MV-4-11 (cell line): ENCODE results near the gene NEK5.
"Not testable (repeated sequence)": the region's sequence is repeated elsewhere in the genome, so short reads cannot be mapped to it uniquely, and the experiment has no call there.

ENCODE experiments used
- DNase-seq: peaks from one replicate; lab custom pipeline; 2025; lab: John Stamatoyannopoulos, UW

Gene NEK5

DNA sequence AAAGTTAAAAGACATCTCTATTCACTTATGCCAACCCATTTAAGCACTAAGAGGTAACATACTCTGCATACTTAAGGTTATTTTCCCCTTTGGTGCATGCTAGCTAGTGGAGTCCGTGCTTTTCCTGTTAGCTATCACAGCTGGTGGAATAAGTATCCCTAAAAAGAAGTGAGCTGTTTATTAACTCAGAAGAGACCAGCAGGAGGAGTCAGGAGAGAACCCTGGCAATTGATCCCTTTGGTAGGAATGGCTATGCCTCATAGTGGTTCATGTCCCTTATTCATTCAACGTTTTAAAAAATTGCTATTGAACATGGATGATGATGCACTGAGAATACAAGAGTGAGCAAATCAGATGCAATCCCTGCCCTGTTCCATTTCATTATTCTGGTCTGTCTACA, 12.4 kb upstream of the NEK5 start:
- DNase-seq, result no peak

DNA sequence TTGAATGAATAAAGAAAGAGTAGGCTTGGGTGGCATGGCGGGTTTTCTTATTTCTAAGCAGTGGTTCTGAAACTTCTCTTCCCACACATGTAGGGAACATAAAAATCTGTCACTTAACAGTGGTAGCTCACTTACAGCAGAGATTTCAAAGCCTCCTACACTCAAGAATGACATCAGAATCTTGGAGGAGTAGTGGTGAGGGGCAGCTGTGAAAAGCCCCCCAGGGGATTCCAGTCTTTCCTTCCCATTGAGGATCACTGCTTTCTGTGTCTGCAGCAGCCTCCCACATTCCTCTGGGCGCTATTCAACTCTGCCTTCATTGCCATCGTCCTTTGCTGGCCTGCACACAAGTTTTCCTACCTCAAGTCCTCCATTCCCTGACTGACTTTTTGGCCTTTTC, 8.6 kb upstream of the NEK5 start:
- DNase-seq, result no peak

GRCh38 chr13:52136763-52137162, 7.9 kb upstream of the NEK5 start:
- DNase-seq, result no peak

- no peak for DNase-seq
Measured at GRCh38 chr13:52130641-52131040, 1.8 kb upstream of the NEK5 start.

DNA sequence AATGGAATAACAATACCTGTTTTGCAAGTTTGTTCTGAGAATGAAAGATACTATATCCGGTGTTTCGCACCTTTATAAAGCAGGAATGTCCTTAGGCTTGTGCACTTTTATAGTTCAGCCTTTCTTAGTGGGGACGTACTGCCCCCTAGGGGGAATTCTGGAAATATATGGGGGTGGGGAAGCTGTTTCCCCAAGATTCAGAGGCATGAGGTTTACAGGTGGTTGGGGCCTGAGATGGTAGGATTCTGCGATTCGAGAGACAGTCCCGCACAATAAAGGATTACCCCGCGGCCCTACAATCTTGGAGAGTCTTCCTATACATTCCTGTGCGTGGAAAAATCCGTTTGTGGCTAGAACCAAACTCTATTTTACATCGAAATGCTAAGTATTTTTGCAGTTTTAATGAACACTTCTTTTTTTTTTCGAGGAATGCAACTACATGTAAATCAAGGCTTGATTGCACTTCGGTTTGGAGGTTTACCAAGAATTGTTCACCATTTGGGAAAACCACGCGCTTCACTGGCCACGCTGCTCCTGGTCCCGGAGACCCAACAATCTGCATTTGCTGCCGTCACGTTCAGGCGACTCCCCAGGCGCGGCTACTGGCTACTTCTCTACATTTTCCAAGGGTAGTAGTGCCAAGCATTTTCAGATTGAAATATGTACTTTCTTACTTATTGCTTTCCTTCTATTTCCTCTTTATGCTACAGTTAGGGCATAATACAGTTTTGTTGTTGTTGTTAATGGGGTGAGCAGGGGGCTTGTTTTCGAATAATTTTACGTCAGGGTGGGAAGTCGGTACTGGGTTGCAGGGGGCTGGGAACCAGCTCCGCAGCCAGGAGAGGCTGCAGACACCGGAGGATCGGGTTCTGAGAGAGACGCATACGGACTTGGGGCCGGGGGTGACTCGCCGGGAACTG, 830 bp downstream of the NEK5 start:
- DNase-seq, result peak; percentile 45

- DNase-seq, result no peak
Measured at GRCh38 chr13:52127378-52127777, 1.5 kb downstream of the NEK5 start.

DNA sequence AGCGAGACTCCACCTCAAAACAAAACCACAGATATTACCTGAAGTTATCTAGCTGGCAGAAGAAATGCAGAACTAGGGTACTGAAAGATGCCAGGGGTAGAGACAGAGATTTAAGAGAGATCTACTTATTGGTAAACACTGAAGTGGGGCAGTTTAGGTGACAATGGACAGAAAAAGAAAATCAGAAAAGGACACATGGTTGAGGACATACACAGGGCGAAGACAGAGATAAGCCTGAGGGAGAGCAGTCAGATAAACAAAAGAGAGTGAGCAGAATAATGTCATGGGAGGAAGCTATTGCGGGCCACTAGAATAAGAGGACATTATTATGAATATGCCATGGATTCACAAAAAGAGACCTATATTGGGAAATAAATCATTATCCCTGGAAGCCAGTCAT, 3.3 kb downstream of the NEK5 start:
- no peak for DNase-seq

DNA sequence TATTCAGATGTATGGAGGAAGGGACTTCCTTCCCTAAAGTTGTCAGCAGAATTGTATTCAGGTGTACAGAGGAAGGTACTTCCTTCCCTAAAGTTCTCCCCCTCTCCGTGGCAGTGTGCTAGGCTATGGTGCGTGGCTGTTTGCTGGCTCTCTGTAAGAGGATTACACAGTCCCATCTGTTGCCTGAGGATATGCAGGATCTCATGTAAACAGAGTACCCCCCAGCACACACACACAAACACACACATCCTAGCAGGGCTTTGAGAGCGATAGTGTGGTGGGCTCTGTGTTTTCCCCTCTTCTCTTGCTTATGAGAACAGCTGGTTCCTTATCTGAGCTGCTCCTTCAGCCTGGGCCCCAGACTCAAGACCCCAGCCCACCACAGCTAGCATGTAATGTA, 10.3 kb downstream of the NEK5 start:
- DNase-seq, result no peak

GRCh38 chr13:52118095-52118494, 10.8 kb downstream of the NEK5 start:
- no peak for DNase-seq

DNA sequence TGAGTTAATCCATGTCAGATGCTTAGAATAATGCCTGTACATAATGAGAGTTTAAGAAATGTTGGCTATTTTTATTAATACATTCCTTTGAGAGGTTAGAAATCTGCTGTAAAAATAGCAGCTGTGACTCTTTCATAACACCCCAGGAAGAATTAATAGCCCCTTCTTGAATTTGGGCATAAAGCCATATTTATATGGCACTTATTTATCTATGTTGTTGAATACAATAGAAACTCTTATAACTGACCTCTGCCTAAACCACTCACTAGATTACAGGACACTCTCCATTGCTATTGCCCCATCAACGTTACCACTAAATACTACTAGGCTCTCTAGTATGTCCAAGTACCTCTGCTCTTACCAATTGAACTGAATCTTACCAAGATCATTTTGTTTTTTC, 16.3 kb downstream of the NEK5 start:
- DNase-seq, result no peak

- DNase-seq, result no peak
Measured at GRCh38 chr13:52109116-52109670, 19.7 kb downstream of the NEK5 start.

DNA sequence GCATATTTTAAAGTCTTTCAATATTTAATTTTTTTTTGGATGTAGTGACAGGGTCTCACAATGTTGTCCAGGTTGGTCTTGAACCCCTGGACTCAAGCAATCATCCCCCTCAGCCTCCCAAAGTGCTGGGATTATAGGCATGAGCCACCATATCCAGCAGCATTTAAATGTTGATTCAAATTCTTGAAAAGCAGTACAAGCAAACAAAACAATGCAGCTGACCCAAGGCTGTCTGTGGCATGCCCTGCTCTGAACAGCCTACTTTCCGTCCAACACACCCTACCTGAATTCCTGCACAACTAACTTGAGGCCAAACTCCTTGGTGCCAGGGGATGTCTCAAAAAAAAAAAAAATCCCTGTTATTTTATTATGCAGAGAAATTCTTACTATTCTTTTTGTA, 23.0 kb downstream of the NEK5 start:
- no peak for DNase-seq

GRCh38 chr13:52104624-52105023, 24.2 kb downstream of the NEK5 start:
- DNase-seq, result peak; percentile 28

- no peak for DNase-seq
Measured at GRCh38 chr13:52103386-52103785, 25.5 kb downstream of the NEK5 start.

DNA sequence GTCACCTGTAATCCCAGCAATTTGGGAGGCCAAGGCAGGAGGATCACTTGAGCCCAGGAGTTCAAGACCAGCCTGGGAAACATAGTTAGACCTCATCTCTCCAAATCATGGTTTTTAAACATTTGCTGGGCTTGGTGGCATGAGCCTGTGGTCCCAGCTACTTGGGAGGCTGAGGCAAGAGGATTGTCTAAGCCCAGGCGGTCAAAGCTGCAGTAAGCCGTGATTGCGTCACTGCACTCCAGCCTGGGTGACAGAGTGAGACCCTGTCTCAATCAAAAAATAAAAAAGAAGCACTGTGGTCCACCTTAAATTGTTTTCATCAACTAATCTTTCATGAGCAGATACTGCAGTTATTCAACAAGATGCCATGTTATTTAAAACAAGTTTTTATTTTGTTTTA, 26.4 kb downstream of the NEK5 start:
- DNase-seq, result not testable (repeated sequence)

DNA sequence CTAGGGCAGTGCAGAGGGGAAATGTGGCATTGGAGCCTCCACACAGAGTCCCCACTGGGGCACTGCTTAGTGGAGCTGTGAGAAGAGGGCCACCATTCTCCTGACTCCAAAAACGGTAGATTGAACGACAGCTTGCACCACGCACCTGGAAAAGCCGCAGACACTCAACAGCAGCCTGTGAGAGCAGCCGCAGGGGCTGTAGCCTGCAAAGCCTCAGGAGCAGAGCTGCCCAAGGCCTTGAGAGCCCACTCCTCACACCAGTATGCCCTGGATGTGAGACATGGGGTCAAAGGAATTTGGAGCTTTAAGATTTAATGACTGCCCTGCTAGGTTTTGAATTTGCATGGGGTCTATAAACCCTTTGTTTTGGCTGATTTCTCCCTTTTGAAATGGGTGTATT, 31.7 kb downstream of the NEK5 start:
- no peak for DNase-seq

GRCh38 chr13:52096748-52097147, 32.1 kb downstream of the NEK5 start:
- DNase-seq, result no peak

DNA sequence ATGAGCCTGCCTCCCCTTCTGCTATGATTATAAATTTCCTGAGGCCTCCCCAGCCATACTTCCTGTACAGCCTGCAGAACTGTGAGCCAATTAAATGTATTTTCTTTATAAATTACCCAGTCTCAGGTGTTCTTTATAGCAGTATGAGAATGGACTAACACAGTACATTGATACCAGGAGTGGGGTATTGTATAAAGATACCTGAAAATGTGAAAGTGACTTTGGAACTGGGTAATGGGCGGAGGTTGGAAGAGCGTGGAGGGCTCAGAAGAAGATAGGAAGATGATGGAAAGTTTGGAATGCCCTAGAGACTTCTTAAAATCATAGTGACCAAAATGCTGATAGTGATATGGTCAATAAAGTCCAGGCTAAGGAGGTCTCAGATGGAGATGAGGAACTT, 32.8 kb downstream of the NEK5 start:
- no peak for DNase-seq

DNA sequence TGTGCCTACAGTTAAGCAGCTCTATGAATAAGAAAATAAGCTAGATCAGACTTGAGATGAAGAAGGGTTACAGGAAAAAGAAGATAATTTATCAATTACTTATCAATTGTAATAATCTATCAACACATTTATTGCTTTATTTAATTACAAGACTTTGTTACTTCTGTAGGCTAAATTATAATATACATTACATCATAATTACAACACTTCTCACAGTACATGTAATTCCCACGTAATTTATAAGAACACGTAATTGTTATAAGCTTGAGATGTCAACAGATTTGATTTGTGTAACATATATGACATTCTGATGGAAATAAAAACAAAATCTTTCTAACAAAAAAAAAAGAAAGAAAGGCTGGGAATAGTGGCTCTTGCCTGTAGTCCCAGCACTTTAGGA, 36.8 kb downstream of the NEK5 start:
- no peak for DNase-seq

DNA sequence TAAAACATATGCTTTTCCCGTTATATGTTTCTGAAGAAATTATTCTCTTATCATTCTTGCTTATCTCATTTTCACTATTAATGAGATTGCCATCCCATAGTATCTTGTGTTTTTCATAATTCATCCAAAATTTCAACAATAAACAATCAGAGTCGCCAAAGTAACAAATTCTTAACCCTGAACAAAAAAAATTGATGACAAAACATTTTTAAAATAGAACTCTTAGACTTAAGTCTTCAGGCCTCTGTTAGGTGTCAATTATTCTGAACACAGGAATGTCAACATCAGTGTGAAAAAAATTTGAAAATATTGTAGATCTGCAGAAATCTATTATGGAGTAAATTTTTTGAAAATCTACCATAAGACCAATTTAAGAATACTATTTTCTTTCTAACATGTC, 37.4 kb downstream of the NEK5 start:
- no peak for DNase-seq

DNA sequence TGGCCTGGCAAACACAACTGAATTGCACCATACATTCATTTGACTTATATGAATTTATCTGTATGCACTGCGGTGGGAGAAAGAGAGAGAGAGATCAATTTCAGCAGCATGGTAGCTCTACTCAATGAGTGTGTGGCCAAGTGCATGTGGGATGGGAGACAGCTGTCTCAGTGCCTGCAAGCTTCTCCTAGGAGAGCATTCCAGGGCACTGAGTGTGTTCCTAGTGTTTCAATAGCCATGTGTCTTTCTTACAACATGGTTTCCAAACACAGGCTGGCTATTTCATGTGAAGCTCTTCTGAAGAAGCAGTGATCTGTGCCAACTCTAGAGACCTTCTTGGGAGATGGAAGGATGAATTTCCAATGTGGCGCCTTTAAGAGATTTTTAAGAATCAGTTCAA, 43.5 kb downstream of the NEK5 start:
- no peak for DNase-seq

GRCh38 chr13:52084981-52085380, 43.9 kb downstream of the NEK5 start:
- not testable (repeated sequence) for DNase-seq

GRCh38 chr13:52082601-52083000, 46.3 kb downstream of the NEK5 start:
- DNase-seq, result no peak

GRCh38 chr13:52079891-52080290, 49.0 kb downstream of the NEK5 start:
- not testable (repeated sequence) for DNase-seq
